A673 (cell line): ENCODE data around the gene ADGRE1.

Source experiments
- CTCF ChIP-seq: fragments of 300-800, 200-600 bp; sonication (generic); conservative IDR thresholded peaks from 2 replicates; pipeline ENCODE4 v1.5.1; 2017; ENCODE audit warnings: low read depth, mild to moderate bottlenecking, antibody characterized with exemption, low read length, moderate library complexity, mixed read lengths
- EZH2 ChIP-seq: fragments of 200-600 bp; sonication (generic); IDR thresholded peaks from 2 replicates; pipeline ENCODE4 v1.6.1; 2017; ENCODE audit warnings: borderline replicate concordance, low read depth, mild to moderate bottlenecking, mixed read lengths, antibody characterized with exemption, low read length; ENCODE audit not compliant: poor library complexity, severe bottlenecking

GRCh38 chr19:6952956-6953355 lies 65.6 kb downstream of the ADGRE1 start:
- TF ChIP-seq CTCF (no peak), EZH2 (no peak)
